Neural cell (in vitro differentiated cells): ENCODE results near the gene SLC22A23. TPM values are rescaled to one million over a fixed set of nuclear protein-coding genes. Genes with fewer than 3 reads are reported as not detected.

Experiments
- H2AFZ ChIP-seq: fragments of 200-600, 300-800 bp; sonication (generic), shearing (Covaris generic); 2 replicates; pipeline ENCODE4 v1.6.0; 2014; ENCODE audit warnings: low read depth, mild to moderate bottlenecking, antibody characterized with exemption, low read length, moderate library complexity
- H3F3A ChIP-seq: fragments of 200-600 bp; shearing (Covaris generic); 2 replicates; pipeline ENCODE4 v1.6.1; 2016; ENCODE audit warnings: mild to moderate bottlenecking, moderate library complexity, mixed read lengths, antibody characterized with exemption, low read length; ENCODE audit not compliant: insufficient read depth, poor library complexity, severe bottlenecking
- H3K27ac ChIP-seq: fragments of 200-600, 300-800 bp; sonication (generic), shearing (Covaris generic); 2 replicates; pipeline ENCODE4 v1.5.1; 2014; ENCODE audit warnings: mild to moderate bottlenecking, low read length, moderate library complexity
- H3K27me3 ChIP-seq: fragments of 300-800, 200-600 bp; sonication (generic), shearing (Covaris generic); 2 replicates; pipeline ENCODE4 v1.6.0; 2014; ENCODE audit warnings: mild to moderate bottlenecking, low read depth, low read length, moderate library complexity; ENCODE audit not compliant: insufficient read depth
- H3K36me3 ChIP-seq: fragments of 300-800, 200-600 bp; sonication (generic), shearing (Covaris generic); 2 replicates; pipeline ENCODE4 v1.5.1; 2014; ENCODE audit warnings: mild to moderate bottlenecking, antibody characterized with exemption, low read length, moderate library complexity; ENCODE audit not compliant: insufficient read depth
- H3K4me2 ChIP-seq: fragments of 300-800, 200-600 bp; sonication (generic), shearing (Covaris generic); 2 replicates; pipeline ENCODE4 v1.6.0; 2014; ENCODE audit warnings: mild to moderate bottlenecking, low read length
- H3K4me3 ChIP-seq: fragments of 300-800, 200-600 bp; sonication (generic), shearing (Covaris generic); 2 replicates; pipeline ENCODE4 v1.5.1; 2014; ENCODE audit warnings: mild to moderate bottlenecking, low read length, moderate library complexity
- H3K79me2 ChIP-seq: fragments of 200-600 bp; shearing (Covaris generic); replicated peaks from 2 replicates; pipeline ENCODE4 v1.6.0; 2014; ENCODE audit warnings: mild to moderate bottlenecking, low read length, moderate library complexity; ENCODE audit not compliant: insufficient read depth
- H3K9ac ChIP-seq: fragments of 300-800, 200-600 bp; sonication (generic), shearing (Covaris generic); 2 replicates; pipeline ENCODE4 v1.6.1; 2016; ENCODE audit warnings: mild to moderate bottlenecking, low read length, mixed read lengths
- H3K9me2 ChIP-seq: fragments of 200-600 bp; shearing (Covaris generic); 2 replicates; pipeline ENCODE4 v1.6.1; 2016; ENCODE audit warnings: mild to moderate bottlenecking, low read length, mixed read lengths; ENCODE audit not compliant: insufficient read depth
- H3K9me3 ChIP-seq: fragments of 200-600, 300-800 bp; sonication (generic), shearing (Covaris generic); 2 replicates; pipeline ENCODE4 v1.6.1; 2016; ENCODE audit warnings: mild to moderate bottlenecking, mixed run types, low read length, moderate library complexity, mixed read lengths
- H4K20me1 ChIP-seq: fragments of 200-600 bp; shearing (Covaris generic); 2 replicates; pipeline ENCODE4 v1.6.1; 2016; ENCODE audit warnings: mild to moderate bottlenecking, mixed run types; ENCODE audit not compliant: insufficient read depth
- EP300 ChIP-seq: fragments of 450-650 bp; conservative IDR thresholded peaks from 2 replicates; pipeline ENCODE4 v1.6.1; 2014; ENCODE audit warnings: antibody characterized with exemption, mild to moderate bottlenecking, moderate library complexity; ENCODE audit not compliant: poor library complexity, severe bottlenecking
- EZH2 ChIP-seq: fragments of 200-600, 300-800 bp; shearing (Covaris generic), sonication (generic); IDR thresholded peaks from 2 replicates; pipeline ENCODE4 v1.6.1; 2014; ENCODE audit warnings: antibody characterized with exemption, low read length, borderline replicate concordance, mild to moderate bottlenecking; ENCODE audit not compliant: insufficient read depth, poor library complexity, severe bottlenecking
- MXI1 ChIP-seq: fragments of 450-650 bp; conservative IDR thresholded peaks from 2 replicates; pipeline ENCODE4 v1.6.1; 2014; ENCODE audit warnings: antibody characterized with exemption, mild to moderate bottlenecking; ENCODE audit not compliant: poor library complexity, severe bottlenecking
- POLR2AphosphoS5 ChIP-seq: IDR thresholded peaks from 2 replicates; pipeline ENCODE4 v1.6.1; 2012
- RAD21 ChIP-seq: fragments of 450-650 bp; conservative IDR thresholded peaks from 2 replicates; pipeline ENCODE4 v1.6.1; 2014; ENCODE audit warnings: antibody characterized with exemption, mild to moderate bottlenecking, moderate library complexity
- SMC3 ChIP-seq: fragments of 450-650 bp; conservative IDR thresholded peaks from 2 replicates; pipeline ENCODE4 v1.6.1; 2014; ENCODE audit warnings: antibody characterized with exemption, mild to moderate bottlenecking, moderate library complexity; ENCODE audit not compliant: poor library complexity
- TAF1 ChIP-seq: IDR thresholded peaks from 2 replicates; pipeline ENCODE4 v1.6.1; 2012; ENCODE audit warnings: low read depth
- polyA plus RNA-seq: library from polyadenylated mRNA; depleted of rRNA; stranded (reverse); fragments of >200 nt; gene quantifications from 2 replicates; pipeline ENCODE4 v1.2.3, GENCODE V29; 2014
- TF ChIP-seq, protein P1 (sequence below): IDR thresholded peaks from 2 replicates; pipeline ENCODE4 v1.6.1; 2012; ENCODE audit warnings: borderline replicate concordance

SLC22A23 gene
- polyA plus RNA-seq, 1 donor from 2014 or later: 8.8 TPM

GRCh38 chr6:3318226-3318625 is 138.6 kb downstream of the SLC22A23 start:
- Histone ChIP-seq H3K79me2 (no peaks in the 10 kb centered on the region), H3K4me3 (no peak overlapping the region), H4K20me1 (no peaks in the 10 kb centered on the region), H3K4me2 (no peak overlapping the region), H3K27me3 (no peaks in the 10 kb centered on the region), H2AFZ (no peak overlapping the region), H3K27ac (no peak overlapping the region), H3K9me2 (no peaks in the 10 kb centered on the region), H3F3A (no peaks in the 10 kb centered on the region), H3K9me3 (no peaks in the 10 kb centered on the region), H3K9ac (no peak overlapping the region), H3K36me3 (no peaks in the 10 kb centered on the region)
- TF ChIP-seq TAF1 (no peak), POLR2AphosphoS5 (no peak), EZH2 (no peak), MXI1 (no peak), RAD21 (no peak)
- TF ChIP-seq, protein P1, sequence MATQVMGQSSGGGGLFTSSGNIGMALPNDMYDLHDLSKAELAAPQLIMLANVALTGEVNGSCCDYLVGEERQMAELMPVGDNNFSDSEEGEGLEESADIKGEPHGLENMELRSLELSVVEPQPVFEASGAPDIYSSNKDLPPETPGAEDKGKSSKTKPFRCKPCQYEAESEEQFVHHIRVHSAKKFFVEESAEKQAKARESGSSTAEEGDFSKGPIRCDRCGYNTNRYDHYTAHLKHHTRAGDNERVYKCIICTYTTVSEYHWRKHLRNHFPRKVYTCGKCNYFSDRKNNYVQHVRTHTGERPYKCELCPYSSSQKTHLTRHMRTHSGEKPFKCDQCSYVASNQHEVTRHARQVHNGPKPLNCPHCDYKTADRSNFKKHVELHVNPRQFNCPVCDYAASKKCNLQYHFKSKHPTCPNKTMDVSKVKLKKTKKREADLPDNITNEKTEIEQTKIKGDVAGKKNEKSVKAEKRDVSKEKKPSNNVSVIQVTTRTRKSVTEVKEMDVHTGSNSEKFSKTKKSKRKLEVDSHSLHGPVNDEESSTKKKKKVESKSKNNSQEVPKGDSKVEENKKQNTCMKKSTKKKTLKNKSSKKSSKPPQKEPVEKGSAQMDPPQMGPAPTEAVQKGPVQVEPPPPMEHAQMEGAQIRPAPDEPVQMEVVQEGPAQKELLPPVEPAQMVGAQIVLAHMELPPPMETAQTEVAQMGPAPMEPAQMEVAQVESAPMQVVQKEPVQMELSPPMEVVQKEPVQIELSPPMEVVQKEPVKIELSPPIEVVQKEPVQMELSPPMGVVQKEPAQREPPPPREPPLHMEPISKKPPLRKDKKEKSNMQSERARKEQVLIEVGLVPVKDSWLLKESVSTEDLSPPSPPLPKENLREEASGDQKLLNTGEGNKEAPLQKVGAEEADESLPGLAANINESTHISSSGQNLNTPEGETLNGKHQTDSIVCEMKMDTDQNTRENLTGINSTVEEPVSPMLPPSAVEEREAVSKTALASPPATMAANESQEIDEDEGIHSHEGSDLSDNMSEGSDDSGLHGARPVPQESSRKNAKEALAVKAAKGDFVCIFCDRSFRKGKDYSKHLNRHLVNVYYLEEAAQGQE: no peak

DNA sequence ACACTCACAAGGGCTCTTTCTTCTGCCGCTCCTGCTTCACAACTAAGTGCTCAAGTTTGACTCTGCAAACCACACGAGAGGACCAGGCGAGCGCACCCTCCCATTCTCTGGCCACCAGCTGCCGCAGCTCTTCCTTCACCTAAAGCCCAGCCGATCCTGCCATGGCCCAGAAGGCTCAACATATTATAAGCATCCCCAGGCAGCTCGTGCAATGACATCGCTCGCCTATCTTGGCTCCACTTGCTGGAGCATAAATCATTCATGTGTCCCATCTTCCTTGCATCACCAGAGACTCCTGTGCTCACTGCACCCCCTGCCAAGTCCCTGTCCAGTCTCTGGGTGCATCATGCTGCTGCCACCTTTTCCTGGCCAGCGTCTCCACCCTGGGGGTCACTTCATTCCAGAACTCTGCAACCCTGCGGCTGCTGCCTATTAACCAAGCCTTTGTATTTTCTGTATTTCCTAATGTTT is 139.1 kb downstream of the SLC22A23 start:
- no peak overlapping the region for H3K4me2 ChIP-seq
- H3K27me3 ChIP-seq: no peaks in the 10 kb centered on the region
- no peaks in the 10 kb centered on the region for H4K20me1 ChIP-seq
- no peak overlapping the region for H3K9ac ChIP-seq
- no peaks in the 10 kb centered on the region for H3K9me2 ChIP-seq
- no peaks in the 10 kb centered on the region for H3K36me3 ChIP-seq
- peak; percentile 12 for TF ChIP-seq EP300
- TF ChIP-seq EZH2: no peak
- H3K27ac ChIP-seq: peak overlapping the region; percentile 5
- no peaks in the 10 kb centered on the region for H3F3A ChIP-seq
- H3K79me2 ChIP-seq: no peaks in the 10 kb centered on the region
- no peak overlapping the region for H3K4me3 ChIP-seq
- no peaks in the 10 kb centered on the region for H3K9me3 ChIP-seq
- no peak overlapping the region for H2AFZ ChIP-seq

- Histone ChIP-seq H3K9me2 (no peaks in the 10 kb centered on the region), H3K4me2 (no peak overlapping the region), H3K9ac (no peak overlapping the region), H3K36me3 (no peaks in the 10 kb centered on the region), H3K4me3 (no peak overlapping the region), H3K27me3 (no peaks in the 10 kb centered on the region), H4K20me1 (no peaks in the 10 kb centered on the region), H3K79me2 (no peaks in the 10 kb centered on the region), H3K9me3 (no peaks in the 10 kb centered on the region), H2AFZ (no peak overlapping the region), H3F3A (no peaks in the 10 kb centered on the region), H3K27ac (no peak overlapping the region)
- TF ChIP-seq POLR2AphosphoS5: no peak
- TF ChIP-seq EZH2: no peak
- TF ChIP-seq, protein P1: no peak
- no peak for TF ChIP-seq RAD21
- no peak for TF ChIP-seq SMC3
- no peak for TF ChIP-seq MXI1
Observed at GRCh38 chr6:3316818-3317217, 140.0 kb downstream of the SLC22A23 start.
